Neural cell (in vitro differentiated cells): ENCODE data around the gene UBXN1.

Experiments used
- EP300 ChIP-seq: fragments of 450-650 bp; conservative IDR thresholded peaks from 2 replicates; pipeline ENCODE4 v1.6.1; 2014; ENCODE audit warnings: antibody characterized with exemption, mild to moderate bottlenecking, moderate library complexity; ENCODE audit not compliant: poor library complexity, severe bottlenecking
- RAD21 ChIP-seq: fragments of 450-650 bp; conservative IDR thresholded peaks from 2 replicates; pipeline ENCODE4 v1.6.1; 2014; ENCODE audit warnings: antibody characterized with exemption, mild to moderate bottlenecking, moderate library complexity
- TF ChIP-seq, protein P1 (sequence below): fragments of 450-650 bp; IDR thresholded peaks from 2 replicates; pipeline ENCODE4 v1.5.1; 2014; ENCODE audit warnings: antibody characterized with exemption, mild to moderate bottlenecking, moderate library complexity; ENCODE audit not compliant: poor library complexity, severe bottlenecking
- TF ChIP-seq, protein P2 (sequence below): IDR thresholded peaks from 2 replicates; pipeline ENCODE4 v1.6.1; 2012; ENCODE audit warnings: borderline replicate concordance

DNA sequence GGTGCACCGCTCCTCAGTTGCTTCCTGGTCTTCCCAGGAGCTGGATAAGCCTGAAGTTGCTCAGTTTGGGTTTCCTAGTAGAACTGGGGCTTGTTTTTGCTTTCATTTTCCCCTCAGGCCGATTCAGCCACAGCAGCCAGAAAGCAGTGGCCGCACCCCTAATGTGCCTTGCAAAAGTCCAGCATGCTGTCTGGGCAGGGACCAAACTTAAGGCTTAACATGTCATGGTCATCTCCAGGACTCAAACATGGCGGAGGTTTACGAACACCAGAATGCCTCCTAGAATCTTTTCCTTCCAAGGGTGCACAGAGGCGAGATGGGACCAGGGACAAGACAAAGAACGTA lies 31.1 kb upstream of the UBXN1 start:
- TF ChIP-seq, protein P1, sequence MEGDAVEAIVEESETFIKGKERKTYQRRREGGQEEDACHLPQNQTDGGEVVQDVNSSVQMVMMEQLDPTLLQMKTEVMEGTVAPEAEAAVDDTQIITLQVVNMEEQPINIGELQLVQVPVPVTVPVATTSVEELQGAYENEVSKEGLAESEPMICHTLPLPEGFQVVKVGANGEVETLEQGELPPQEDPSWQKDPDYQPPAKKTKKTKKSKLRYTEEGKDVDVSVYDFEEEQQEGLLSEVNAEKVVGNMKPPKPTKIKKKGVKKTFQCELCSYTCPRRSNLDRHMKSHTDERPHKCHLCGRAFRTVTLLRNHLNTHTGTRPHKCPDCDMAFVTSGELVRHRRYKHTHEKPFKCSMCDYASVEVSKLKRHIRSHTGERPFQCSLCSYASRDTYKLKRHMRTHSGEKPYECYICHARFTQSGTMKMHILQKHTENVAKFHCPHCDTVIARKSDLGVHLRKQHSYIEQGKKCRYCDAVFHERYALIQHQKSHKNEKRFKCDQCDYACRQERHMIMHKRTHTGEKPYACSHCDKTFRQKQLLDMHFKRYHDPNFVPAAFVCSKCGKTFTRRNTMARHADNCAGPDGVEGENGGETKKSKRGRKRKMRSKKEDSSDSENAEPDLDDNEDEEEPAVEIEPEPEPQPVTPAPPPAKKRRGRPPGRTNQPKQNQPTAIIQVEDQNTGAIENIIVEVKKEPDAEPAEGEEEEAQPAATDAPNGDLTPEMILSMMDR: no peak
- TF ChIP-seq RAD21 (no peak), EP300 (no peak)
- TF ChIP-seq, protein P2, sequence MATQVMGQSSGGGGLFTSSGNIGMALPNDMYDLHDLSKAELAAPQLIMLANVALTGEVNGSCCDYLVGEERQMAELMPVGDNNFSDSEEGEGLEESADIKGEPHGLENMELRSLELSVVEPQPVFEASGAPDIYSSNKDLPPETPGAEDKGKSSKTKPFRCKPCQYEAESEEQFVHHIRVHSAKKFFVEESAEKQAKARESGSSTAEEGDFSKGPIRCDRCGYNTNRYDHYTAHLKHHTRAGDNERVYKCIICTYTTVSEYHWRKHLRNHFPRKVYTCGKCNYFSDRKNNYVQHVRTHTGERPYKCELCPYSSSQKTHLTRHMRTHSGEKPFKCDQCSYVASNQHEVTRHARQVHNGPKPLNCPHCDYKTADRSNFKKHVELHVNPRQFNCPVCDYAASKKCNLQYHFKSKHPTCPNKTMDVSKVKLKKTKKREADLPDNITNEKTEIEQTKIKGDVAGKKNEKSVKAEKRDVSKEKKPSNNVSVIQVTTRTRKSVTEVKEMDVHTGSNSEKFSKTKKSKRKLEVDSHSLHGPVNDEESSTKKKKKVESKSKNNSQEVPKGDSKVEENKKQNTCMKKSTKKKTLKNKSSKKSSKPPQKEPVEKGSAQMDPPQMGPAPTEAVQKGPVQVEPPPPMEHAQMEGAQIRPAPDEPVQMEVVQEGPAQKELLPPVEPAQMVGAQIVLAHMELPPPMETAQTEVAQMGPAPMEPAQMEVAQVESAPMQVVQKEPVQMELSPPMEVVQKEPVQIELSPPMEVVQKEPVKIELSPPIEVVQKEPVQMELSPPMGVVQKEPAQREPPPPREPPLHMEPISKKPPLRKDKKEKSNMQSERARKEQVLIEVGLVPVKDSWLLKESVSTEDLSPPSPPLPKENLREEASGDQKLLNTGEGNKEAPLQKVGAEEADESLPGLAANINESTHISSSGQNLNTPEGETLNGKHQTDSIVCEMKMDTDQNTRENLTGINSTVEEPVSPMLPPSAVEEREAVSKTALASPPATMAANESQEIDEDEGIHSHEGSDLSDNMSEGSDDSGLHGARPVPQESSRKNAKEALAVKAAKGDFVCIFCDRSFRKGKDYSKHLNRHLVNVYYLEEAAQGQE: no peak
